NCI-H1436 (cell line): ENCODE results near the gene IFI30.
A peak's percentile ranks its signal among the peaks of the same experiment; 100 is the strongest.
"Not testable (repeated sequence)": the region's sequence is repeated elsewhere in the genome, so short reads cannot be mapped to it uniquely, and the experiment has no call there.

Experiments
- DNase-seq: peaks from one replicate; lab custom pipeline; 2025; lab: John Stamatoyannopoulos, UW

IFI30 gene

DNA sequence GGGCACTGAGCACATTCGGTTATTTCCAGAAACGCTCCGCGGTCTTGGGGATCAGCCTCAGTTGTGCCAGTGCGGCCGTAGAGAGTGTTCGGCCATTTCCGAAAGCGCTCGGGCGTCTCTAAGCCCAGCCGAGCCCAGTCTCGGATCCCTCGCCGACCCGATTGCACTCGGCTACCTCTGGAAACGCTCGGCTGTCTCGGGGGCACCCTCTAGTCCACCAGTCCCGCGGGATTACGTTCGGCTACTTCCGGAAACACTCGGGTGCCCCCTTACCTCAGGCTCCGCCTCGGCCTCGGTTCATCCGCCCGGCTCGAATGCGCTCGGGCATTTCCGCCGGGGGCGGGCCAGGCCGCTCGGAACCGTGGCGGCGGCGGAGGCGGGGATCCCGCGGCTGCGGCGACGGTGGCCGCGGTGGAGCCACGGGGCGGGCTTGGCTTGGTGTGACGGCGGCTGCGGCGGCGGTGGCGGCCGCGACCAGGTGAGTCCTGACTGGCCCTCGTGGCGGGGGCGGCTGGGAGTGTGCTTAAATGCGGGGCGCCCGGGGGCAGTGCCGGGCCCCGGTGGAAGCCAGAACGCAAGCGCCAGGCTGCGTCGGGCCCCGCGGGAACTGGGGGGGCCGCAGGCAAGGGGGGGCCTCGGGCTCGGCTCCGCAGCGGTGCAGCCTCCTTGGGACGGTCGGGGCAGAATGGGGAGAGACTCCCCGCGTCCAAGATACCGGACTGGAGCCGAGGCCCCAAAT is 20.6 kb upstream of the IFI30 start, which contains the start of gene PIK3R2:
TSS of gene PIK3R2 (plus strand) at position 347 of the 739 bp plus-strand sequence. CDS start 2,717 bp downstream, outside the sequence.
- DNase-seq: peak; percentile 99

DNA sequence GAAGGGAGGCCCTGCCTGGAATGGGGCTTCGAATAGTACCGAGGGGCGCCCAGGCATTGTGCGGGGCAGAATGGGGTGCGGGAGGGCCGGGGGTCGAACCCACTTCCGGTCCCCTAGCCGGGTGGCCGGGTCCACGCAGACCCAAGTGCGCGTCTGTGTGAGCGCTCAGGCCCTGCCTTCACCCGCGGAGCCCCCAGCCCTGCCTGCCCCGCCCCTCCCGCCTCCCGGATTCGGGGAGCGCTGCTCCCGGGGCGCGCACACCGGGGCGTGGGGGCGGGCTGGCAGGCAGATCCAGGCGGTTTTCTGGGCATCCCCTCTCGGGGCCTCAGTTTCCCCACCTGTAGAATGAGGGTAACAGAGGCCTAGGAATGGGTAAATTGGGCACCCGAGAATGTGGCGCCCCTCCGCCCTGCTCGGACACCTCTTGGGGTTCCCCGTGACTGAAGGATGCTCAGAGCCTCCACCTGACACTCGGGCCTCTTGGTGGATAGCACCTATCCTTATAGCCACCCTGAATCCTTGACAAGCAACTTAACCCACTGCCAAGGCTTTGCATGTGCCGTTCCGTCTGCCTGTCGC is 20.0 kb upstream of the IFI30 start:
- DNase-seq: no peak

- DNase-seq: no peak
These were observed 18.2 kb upstream of the IFI30 start for GRCh38 chr19:18155095-18156087.

- no peak for DNase-seq
These were observed 17.3 kb upstream of the IFI30 start for GRCh38 chr19:18156268-18156667.

- peak; percentile 69 for DNase-seq
These were observed 16.7 kb upstream of the IFI30 start for GRCh38 chr19:18156841-18157464.

DNA sequence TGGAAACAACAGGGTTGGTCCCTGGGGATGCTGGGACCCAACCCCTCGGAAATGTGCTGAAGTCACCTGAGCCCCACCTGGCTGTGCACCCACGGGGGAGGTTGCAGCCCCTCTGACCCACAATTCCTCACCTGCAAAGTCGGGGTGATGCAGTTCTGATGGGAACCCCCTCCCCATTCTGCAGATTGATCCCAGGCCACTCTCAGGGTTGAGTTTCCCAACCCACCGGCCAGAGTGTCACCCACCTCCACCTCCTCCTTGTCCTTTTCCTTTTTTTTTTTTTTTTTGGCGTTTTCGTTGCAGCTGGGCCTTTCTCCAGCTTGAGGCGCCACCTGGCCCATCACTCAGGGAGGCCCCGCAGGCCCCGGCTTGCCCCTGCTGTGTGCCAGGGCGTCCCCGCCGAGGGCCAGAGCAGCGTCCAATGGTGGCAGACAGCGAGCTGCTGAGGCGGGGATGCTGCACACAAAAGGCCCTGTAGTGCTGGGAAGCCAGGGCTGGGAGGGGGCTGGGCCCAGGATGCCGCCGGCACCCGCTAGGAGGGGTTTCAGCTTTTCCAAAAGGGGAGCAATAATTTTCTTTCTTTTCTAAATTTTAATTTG is 16.0 kb upstream of the IFI30 start:
- peak; percentile 81 for DNase-seq

- DNase-seq: no peak
These were observed 15.1 kb upstream of the IFI30 start for GRCh38 chr19:18158467-18158866.

DNA sequence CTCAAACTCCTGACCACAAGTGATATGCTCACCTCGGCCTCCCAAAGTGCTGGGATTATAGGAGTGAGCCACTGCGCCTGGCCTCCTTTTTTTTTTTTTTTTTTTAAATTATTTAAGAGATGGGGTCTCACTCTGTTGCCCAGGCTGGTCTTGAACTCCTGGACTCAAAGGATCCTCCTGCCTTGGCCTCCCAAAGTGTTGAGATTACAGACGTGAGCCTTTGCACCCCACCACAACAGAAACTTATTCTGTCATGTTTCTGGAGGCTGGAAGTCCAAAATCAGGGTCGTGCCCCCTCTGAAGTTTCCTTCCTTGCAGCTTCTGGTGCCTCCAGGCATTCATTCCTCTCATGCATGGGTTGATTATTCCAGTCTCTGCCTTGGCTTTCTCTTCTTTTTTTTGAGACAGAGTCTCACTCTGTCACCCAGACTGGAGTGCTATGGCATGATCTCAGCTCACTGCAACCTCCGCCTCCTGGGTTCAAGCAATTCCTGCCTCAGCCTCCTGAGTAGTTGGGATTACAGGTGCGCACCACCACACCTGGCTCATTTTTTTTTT is 14.5 kb upstream of the IFI30 start:
- DNase-seq: not testable (repeated sequence)

- no peak for DNase-seq
These were observed 13.8 kb upstream of the IFI30 start for GRCh38 chr19:18159810-18160209.

GRCh38 chr19:18160493-18160970 is 13.1 kb upstream of the IFI30 start:
- DNase-seq: no peak

GRCh38 chr19:18160971-18161635 is 12.5 kb upstream of the IFI30 start:
- DNase-seq: peak; percentile 46

- DNase-seq: no peak
These were observed 12.0 kb upstream of the IFI30 start for GRCh38 chr19:18161636-18162002.

DNA sequence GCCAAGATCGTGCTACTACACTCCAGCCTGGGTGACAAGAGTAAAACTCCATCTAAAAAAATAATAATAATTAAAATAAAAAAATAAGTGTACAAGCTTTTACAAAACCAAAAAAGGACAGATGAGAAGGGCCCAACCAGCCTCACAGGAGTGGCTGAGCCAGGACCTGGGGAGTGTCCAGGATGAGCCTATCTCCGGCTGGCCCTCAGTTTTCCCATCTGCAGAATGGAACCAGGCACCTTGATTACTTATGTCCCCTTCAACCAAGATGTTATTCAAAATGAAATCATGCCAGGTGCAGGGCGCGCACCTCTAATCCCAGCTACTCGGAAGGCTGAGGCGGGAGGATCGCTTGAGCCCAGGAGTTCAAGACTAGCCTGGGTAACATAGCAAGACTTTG is 9.5 kb upstream of the IFI30 start:
- DNase-seq: no peak

DNA sequence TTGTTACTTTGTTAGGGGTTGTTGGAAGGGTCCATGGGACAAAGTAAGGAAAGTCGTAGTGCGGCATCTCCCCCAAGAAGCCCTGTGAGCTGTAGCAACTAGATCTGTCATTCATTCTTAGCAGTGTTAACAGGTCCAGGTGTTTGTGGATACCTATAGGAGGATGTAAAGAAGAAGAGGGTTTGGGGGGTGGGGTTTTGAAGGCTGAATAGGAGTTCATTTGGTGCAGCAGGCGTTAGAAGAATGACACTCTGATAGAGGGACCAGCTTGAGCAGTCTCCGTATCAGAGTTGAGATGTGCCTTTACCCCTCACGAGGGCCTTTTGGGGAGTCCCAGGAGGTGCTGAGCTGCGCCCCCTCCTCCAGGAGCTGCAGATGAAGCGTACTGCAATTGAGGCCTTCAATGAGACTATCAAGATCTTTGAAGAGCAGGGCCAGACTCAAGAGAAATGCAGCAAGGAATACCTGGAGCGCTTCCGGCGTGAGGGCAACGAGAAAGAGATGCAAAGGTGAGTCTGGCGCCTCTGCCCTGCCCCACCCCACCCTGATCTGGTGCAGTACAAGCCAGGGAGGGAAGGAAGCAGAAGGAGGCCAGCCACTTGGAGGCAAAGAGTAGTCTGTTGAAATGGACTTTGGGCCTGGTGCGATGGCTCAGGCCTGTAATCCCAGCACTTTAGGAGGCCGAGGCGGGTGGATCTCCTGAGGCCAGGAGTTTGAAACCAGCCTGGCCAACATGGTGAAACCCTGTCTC is 7.6 kb upstream of the IFI30 start:
- DNase-seq: no peak

- no peak for DNase-seq
These were observed 6.6 kb upstream of the IFI30 start for GRCh38 chr19:18167011-18167410.

DNA sequence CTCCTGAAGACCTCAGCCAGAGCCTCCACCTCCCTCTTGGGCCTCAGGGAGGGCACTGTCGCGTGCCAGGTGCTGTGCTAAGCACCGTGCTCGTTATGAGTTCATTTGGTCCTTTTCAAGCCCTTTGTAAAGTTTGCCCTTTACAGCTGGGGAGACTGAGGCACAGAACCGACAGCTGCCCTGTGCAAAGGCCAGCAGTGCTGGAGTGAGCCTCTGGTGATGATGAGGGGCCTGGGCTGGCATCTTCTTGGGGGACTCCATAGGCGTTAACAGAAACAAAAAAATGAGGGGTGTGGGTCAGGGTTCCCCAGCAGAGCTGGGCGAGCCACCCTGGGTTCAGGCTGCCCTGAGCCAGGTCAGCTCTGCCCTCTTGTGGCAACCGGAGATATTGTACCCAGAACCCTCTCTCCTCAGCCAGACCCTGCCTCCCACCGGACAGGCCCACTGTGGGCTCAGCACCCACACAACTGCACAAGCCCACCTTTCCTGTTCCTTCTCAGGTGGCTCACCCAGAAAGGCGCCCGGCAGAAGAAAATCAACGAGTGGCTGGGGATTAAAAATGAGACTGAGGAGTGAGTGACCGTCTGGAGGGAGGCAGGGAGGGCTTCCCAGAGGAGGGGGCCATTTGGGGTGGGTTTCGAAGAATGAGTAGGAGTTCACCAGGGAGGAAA is 5.5 kb upstream of the IFI30 start:
- peak; percentile 30 for DNase-seq

DNA sequence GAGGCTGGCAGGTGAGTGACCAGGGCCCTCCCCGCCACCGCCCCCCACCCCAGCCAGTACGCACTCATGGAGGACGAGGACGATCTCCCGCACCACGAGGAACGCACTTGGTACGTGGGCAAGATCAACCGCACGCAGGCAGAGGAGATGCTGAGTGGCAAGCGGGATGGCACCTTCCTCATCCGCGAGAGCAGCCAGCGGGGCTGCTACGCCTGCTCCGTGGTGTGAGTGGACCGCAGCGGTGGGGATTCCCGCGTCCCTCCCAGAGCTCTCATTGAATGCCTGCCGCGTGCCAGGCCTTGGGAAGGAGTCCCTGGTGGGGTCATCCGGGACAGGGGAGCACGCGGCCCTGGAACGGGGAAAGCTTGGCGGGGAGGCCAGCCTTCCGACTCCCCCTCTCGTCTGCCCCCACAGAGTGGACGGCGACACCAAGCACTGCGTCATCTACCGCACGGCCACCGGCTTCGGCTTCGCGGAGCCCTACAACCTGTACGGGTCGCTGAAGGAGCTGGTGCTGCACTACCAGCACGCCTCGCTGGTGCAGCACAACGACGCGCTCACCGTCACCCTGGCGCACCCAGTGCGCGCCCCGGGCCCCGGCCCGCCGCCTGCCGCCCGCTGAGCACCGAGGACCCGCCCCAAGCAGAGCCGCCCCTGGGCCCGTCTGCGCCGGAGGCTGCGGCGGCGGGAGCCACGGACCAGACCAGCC is 4.8 kb upstream of the IFI30 start:
- DNase-seq: no peak

DNA sequence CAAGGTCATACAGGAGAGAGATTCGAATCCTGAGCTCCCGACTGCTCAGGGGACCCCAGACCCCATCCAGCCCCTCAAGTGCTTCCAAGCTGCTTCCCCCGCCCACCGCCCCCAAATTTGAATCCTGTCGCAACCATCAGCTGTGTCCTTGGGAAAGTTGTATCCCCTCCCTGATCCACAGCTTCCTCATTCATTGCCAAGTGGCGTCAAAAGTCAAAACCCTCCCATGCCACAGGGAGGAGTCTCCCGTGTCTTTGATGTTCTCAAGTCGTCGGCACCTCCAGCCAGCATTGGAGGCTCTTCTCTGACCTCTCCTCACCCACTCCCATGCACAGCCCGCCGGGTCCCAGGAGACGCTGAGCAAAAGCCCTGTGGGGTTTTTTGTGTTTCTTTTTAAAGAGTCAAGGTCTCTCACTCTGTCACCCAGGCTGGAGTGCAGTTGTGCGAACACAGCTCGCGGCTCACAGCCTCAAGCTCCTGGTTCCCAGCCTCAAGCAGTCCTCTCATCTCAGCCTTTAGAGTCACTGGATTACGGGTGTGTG is 2.8 kb upstream of the IFI30 start:
- DNase-seq: no peak
